GM12874 (cell line): ENCODE results near the gene ABCF2.

Source experiments
- CTCF ChIP-seq: IDR thresholded peaks from 2 replicates; pipeline ENCODE4 v1.5.1; 2011; ENCODE audit warnings: low read depth, mild to moderate bottlenecking, control low read depth, low read length, moderate library complexity; ENCODE audit not compliant: insufficient read depth

ABCF2 gene

GRCh38 chr7:151260471-151260870, 33.5 kb upstream of the ABCF2 start:
- TF ChIP-seq CTCF = no peak

- TF ChIP-seq CTCF = no peak
Observed at GRCh38 chr7:151257990-151258389, 31.0 kb upstream of the ABCF2 start.

- TF ChIP-seq CTCF = no peak
Observed at GRCh38 chr7:151256410-151257045, 29.5 kb upstream of the ABCF2 start.

GRCh38 chr7:151255390-151255789, 28.4 kb upstream of the ABCF2 start:
- no peak for TF ChIP-seq CTCF

- TF ChIP-seq CTCF = no peak
Observed at GRCh38 chr7:151254851-151255250, 27.8 kb upstream of the ABCF2 start.

- TF ChIP-seq CTCF = no peak
Observed at GRCh38 chr7:151254316-151254715, 27.3 kb upstream of the ABCF2 start.

GRCh38 chr7:151252961-151253711, 26.1 kb upstream of the ABCF2 start:
- no peak for TF ChIP-seq CTCF
